GM21786 (cell line): ENCODE measurements around the gene SUPT3H.
"Not testable (repeated sequence)": the region's sequence is repeated elsewhere in the genome, so short reads cannot be mapped to it uniquely, and the experiment has no call there.

Experiments used
- ATAC-seq: cut with Tn5 transposase; IDR thresholded peaks from one replicate; pipeline ENCODE4 v1.9.1; 2021; ENCODE audit not compliant: unreplicated experiment

The SUPT3H gene

GRCh38 chr6:45073771-45074170 lies 304.0 kb downstream of the SUPT3H start:
- no peak for ATAC-seq

- ATAC-seq = no peak
Observed at GRCh38 chr6:45072673-45073072, 305.1 kb downstream of the SUPT3H start.

- no peak for ATAC-seq
Observed at GRCh38 chr6:45072016-45072415, 305.7 kb downstream of the SUPT3H start.

- no peak for ATAC-seq
Observed at GRCh38 chr6:45069091-45069490, 308.6 kb downstream of the SUPT3H start.

GRCh38 chr6:45067446-45067845 lies 310.3 kb downstream of the SUPT3H start:
- not testable (repeated sequence) for ATAC-seq

- not testable (repeated sequence) for ATAC-seq
Observed at GRCh38 chr6:45062659-45063058, 315.1 kb downstream of the SUPT3H start.

- no peak for ATAC-seq
Observed at GRCh38 chr6:45057711-45058110, 320.0 kb downstream of the SUPT3H start.

GRCh38 chr6:45054610-45055009 lies 323.1 kb downstream of the SUPT3H start:
- ATAC-seq = no peak

GRCh38 chr6:45052325-45052724 lies 325.4 kb downstream of the SUPT3H start:
- ATAC-seq = no peak

GRCh38 chr6:45049188-45049843 lies 328.4 kb downstream of the SUPT3H start:
- ATAC-seq = no peak

GRCh38 chr6:45047573-45047972 lies 330.2 kb downstream of the SUPT3H start:
- no peak for ATAC-seq

- no peak for ATAC-seq
Observed at GRCh38 chr6:45045253-45045601, 332.5 kb downstream of the SUPT3H start.

- ATAC-seq = no peak
Observed at GRCh38 chr6:45044510-45045252, 333.1 kb downstream of the SUPT3H start.

- ATAC-seq = no peak
Observed at GRCh38 chr6:45044086-45044485, 333.6 kb downstream of the SUPT3H start.

GRCh38 chr6:45042673-45043072 lies 335.1 kb downstream of the SUPT3H start:
- not testable (repeated sequence) for ATAC-seq

GRCh38 chr6:45038226-45038625 lies 339.5 kb downstream of the SUPT3H start:
- no peak for ATAC-seq

- ATAC-seq = no peak
Observed at GRCh38 chr6:45036103-45036502, 341.6 kb downstream of the SUPT3H start.

GRCh38 chr6:45032426-45032825 lies 345.3 kb downstream of the SUPT3H start:
- no peak for ATAC-seq

- no peak for ATAC-seq
Observed at GRCh38 chr6:45031601-45032000, 346.1 kb downstream of the SUPT3H start.

GRCh38 chr6:45027126-45027525 lies 350.6 kb downstream of the SUPT3H start:
- no peak for ATAC-seq

- ATAC-seq = no peak
Observed at GRCh38 chr6:45026003-45026516, 351.7 kb downstream of the SUPT3H start.

- ATAC-seq = no peak
Observed at GRCh38 chr6:45024610-45025009, 353.1 kb downstream of the SUPT3H start.
